ENCODE data around the gene OR11G2. TPM values are rescaled to one million over a fixed set of nuclear protein-coding genes. Genes with fewer than 3 reads are reported as not detected.
"Not testable (repeated sequence)": the region's sequence is repeated elsewhere in the genome, so short reads cannot be mapped to it uniquely, and the experiment has no call there.

Gene OR11G2, protein sequence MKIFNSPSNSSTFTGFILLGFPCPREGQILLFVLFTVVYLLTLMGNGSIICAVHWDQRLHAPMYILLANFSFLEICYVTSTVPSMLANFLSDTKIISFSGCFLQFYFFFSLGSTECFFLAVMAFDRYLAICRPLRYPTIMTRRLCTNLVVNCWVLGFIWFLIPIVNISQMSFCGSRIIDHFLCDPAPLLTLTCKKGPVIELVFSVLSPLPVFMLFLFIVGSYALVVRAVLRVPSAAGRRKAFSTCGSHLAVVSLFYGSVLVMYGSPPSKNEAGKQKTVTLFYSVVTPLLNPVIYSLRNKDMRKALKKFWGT
- total RNA-seq (2021; fragmentation: NEBNext Ultra II Directional; extraction: Animal tissue kit (Norgen Biotek cat#: 25700)), result not detected
- long read RNA-seq, result 0 reads

GRCh38 chr14:20190596-20190995, at the start of gene OR11G2:
TSS of gene OR11G2 (plus strand) at chr14:20190896. CDS start at chr14:20197438, 6,542 bp downstream.
- Mint-ChIP-seq H3K4me3 (no peak within 1 kb of the TSS), H3K27ac (no peak within 1 kb of the TSS), H3K9me3 (peaks cover 45% of the 10 kb centered on the region), H3K27me3 (ENCODE audit: insufficient read depth) (no peaks in the 10 kb centered on the region), H3K36me3 (ENCODE audit: low read depth) (no peaks in the 10 kb centered on the region), H3K4me1 (ENCODE audit: low read depth) (no peaks in the 10 kb centered on the region)
- no peak for DNase-seq
- TF ChIP-seq, protein P1, sequence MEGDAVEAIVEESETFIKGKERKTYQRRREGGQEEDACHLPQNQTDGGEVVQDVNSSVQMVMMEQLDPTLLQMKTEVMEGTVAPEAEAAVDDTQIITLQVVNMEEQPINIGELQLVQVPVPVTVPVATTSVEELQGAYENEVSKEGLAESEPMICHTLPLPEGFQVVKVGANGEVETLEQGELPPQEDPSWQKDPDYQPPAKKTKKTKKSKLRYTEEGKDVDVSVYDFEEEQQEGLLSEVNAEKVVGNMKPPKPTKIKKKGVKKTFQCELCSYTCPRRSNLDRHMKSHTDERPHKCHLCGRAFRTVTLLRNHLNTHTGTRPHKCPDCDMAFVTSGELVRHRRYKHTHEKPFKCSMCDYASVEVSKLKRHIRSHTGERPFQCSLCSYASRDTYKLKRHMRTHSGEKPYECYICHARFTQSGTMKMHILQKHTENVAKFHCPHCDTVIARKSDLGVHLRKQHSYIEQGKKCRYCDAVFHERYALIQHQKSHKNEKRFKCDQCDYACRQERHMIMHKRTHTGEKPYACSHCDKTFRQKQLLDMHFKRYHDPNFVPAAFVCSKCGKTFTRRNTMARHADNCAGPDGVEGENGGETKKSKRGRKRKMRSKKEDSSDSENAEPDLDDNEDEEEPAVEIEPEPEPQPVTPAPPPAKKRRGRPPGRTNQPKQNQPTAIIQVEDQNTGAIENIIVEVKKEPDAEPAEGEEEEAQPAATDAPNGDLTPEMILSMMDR (IDR thresholded peaks at IDR 0.05), result no peak

GRCh38 chr14:20143911-20144310, 46.8 kb upstream of the OR11G2 start:
- no peak for DNase-seq
- H3K27ac Mint-ChIP-seq, result no peak overlapping the region
- H3K4me3 Mint-ChIP-seq, result no peak overlapping the region
- peaks cover 9% of the 10 kb centered on the region for H3K9me3 Mint-ChIP-seq
- H3K36me3 Mint-ChIP-seq (ENCODE audit: low read depth), result no peaks in the 10 kb centered on the region
- TF ChIP-seq, protein P1 (IDR thresholded peaks at IDR 0.05), result no peak
- no peaks in the 10 kb centered on the region for H3K4me1 Mint-ChIP-seq (ENCODE audit: low read depth)
- H3K27me3 Mint-ChIP-seq (ENCODE audit: insufficient read depth), result no peaks in the 10 kb centered on the region

DNA sequence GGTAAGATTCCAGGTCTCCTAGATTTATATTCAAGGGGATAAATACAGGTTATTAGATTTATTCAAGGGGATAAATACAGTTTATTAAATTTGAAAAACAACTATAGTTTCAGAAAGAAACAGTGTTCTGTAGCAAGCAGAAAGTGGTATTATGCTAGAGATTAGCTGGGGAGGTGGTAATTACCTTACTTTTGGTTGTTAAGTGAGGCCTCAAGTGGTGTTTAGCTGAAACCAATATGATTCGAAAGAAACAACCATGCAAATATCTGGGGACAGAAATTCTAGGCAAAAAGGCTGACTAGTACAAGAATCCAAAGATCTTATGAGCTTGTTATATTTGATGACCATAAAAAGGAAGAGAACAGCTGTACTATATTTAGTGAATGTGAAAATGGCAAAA, 45.9 kb upstream of the OR11G2 start:
- TF ChIP-seq, protein P1 (IDR thresholded peaks at IDR 0.05), result no peak
- no peak overlapping the region for H3K27ac Mint-ChIP-seq
- no peak overlapping the region for H3K4me3 Mint-ChIP-seq
- DNase-seq, result no peak
- no peaks in the 10 kb centered on the region for H3K36me3 Mint-ChIP-seq (ENCODE audit: low read depth)
- no peaks in the 10 kb centered on the region for H3K27me3 Mint-ChIP-seq (ENCODE audit: insufficient read depth)
- H3K9me3 Mint-ChIP-seq, result peaks cover 9% of the 10 kb centered on the region
- H3K4me1 Mint-ChIP-seq (ENCODE audit: low read depth), result no peaks in the 10 kb centered on the region

DNA sequence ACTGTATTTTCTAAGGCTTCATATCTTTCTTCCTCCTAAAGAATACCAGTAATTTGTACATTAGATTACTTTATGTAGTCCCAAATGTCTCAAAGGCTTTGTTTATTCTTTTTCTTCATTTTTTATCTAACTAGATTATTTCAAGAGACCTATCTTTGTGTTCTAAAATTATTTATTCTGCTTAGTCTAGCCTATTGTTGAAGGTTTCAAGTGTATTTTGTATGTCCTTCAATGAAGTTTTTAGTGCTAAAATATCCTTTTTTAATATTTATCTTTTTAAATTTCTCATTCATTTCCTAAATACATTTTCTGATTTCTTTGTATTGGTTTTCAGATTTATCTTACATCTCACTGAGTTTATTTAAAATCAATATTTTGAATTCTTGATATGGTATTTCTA, 26.2 kb upstream of the OR11G2 start:
- TF ChIP-seq, protein P1 (IDR thresholded peaks at IDR 0.05), result no peak
- Mint-ChIP-seq H3K27me3 (ENCODE audit: insufficient read depth) (no peaks in the 10 kb centered on the region), H3K9me3 (peaks cover 22% of the 10 kb centered on the region), H3K36me3 (ENCODE audit: low read depth) (no peaks in the 10 kb centered on the region), H3K27ac (no peak overlapping the region), H3K4me3 (no peak overlapping the region), H3K4me1 (ENCODE audit: low read depth) (no peaks in the 10 kb centered on the region)
- no peak for DNase-seq

DNA sequence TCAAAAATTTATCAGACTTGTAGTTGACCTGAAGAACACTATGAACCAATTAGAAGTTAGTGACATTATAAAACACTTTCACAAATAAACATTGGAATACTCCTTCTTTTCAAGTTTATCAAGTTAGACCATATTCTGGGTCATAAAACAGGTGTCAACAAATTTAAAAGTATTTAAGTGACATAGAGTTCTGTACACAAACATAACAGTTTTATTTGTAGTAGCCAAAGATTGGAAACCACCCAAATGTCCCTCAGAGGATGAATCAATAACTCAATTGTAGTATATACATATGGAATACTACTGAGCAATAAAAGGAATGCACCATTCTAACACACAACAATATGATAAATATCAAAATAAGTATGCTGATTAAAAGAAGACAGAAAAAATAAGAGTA, 23.6 kb upstream of the OR11G2 start:
- TF ChIP-seq, protein P1 (IDR thresholded peaks at IDR 0.05), result no peak
- DNase-seq, result no peak
- Mint-ChIP-seq H3K4me3 (no peak overlapping the region), H3K9me3 (peaks cover 29% of the 10 kb centered on the region), H3K27me3 (ENCODE audit: insufficient read depth) (no peaks in the 10 kb centered on the region), H3K27ac (no peak overlapping the region), H3K36me3 (ENCODE audit: low read depth) (no peaks in the 10 kb centered on the region), H3K4me1 (ENCODE audit: low read depth) (peaks cover 7% of the 10 kb centered on the region)

GRCh38 chr14:20169852-20170251, 20.8 kb upstream of the OR11G2 start:
- not testable (repeated sequence) for H3K27ac Mint-ChIP-seq; H3K27me3 Mint-ChIP-seq (ENCODE audit: insufficient read depth); H3K4me3 Mint-ChIP-seq; H3K36me3 Mint-ChIP-seq (ENCODE audit: low read depth); H3K4me1 Mint-ChIP-seq (ENCODE audit: low read depth)
- H3K9me3 Mint-ChIP-seq, result peaks cover 18% of the 10 kb centered on the region
- DNase-seq, result peak; percentile 42

DNA sequence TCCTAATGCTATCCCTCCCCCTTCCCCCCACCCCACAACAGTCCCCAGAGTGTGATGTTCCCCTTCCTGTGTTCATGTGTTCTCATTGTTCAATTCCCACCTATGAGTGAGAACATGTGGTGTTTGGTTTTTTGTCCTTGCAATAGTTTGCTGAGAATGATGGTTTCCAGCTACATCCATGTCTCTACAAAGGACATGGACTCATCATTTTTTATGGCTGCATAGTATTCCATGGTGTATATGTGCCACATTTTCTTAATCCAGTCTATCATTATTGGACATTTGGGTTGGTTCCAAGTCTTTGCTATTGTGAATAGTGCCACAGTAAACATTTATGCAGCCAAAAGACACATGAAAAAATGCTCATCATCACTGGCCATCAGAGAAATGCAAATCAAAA, 16.5 kb upstream of the OR11G2 start:
- not testable (repeated sequence) for H3K27me3 Mint-ChIP-seq (ENCODE audit: insufficient read depth); H3K4me1 Mint-ChIP-seq (ENCODE audit: low read depth); H3K27ac Mint-ChIP-seq; DNase-seq; H3K4me3 Mint-ChIP-seq; H3K36me3 Mint-ChIP-seq (ENCODE audit: low read depth)
- peaks cover 16% of the 10 kb centered on the region for H3K9me3 Mint-ChIP-seq

All from HFFc6 (cell line).